GM12878 (cell line): ENCODE measurements around the gene ZYG11B. TPM values are rescaled to one million over a fixed set of nuclear protein-coding genes. Genes with fewer than 3 reads are reported as not detected.

Experiments
- ATAC-seq: fragments of 200-7000 bp; cut with Tn5 transposase; 3 replicates; pipeline ENCODE4 v1.9.1; 2020; ENCODE audit warnings: mild to moderate bottlenecking, moderate library complexity
- BruUV-seq: library from RNA; stranded (reverse); fragments of 400-500 nt; replicated peaks from 2 replicates; lab custom pipeline; 2021; lab: Mats Ljungman, UMichigan
- CTCF ChIA-PET: fragments of 300-600 bp; sonication (Branson Sonifier 250); formaldehyde crosslinking; extraction: SDS; loops from one replicate; lab custom pipeline; 2021; ENCODE audit warnings: inconsistent platforms; lab: Yijun Ruan, JAX
- POLR2A ChIA-PET: fragments of 350-600 bp; formaldehyde crosslinking; extraction: SDS; loops from one replicate; lab custom pipeline; 2021; ENCODE audit warnings: inconsistent platforms; lab: Charles Lee
- RAD21 ChIA-PET: fragments of 300-600 bp; sonication (Branson Sonifier 250); formaldehyde crosslinking; loops from one replicate; lab custom pipeline; 2023; ENCODE audit warnings: antibody characterized with exemption; ENCODE audit not compliant: unreplicated experiment; lab: Charles Lee
- SMC1A ChIA-PET: fragments of 300-600 bp; sonication (Branson Sonifier 250); formaldehyde crosslinking; loops from one replicate; lab custom pipeline; 2023; ENCODE audit not compliant: unreplicated experiment, uncharacterized antibody; lab: Charles Lee
- DNase-seq: peaks from one replicate; pipeline ENCODE4 v3.0.0-alpha.2; 2011; ENCODE audit warnings: low read depth, low spot score
- FAIRE-seq: peaks from 3 replicates; lab custom pipeline; 2011; peaks lifted over from hg19 to GRCh38; lab: Jason Lieb, UNC
- H2AFZ ChIP-seq: 2 replicates; pipeline ENCODE4 v1.6.0; 2011; ENCODE audit warnings: low read depth, low read length, control low read depth; ENCODE audit not compliant: control insufficient read depth
- H3K27ac ChIP-seq: 2 replicates; pipeline ENCODE4 v1.5.1; 2011; ENCODE audit warnings: control low read depth; ENCODE audit not compliant: control insufficient read depth, insufficient read depth
- H3K27me3 ChIP-seq, 2 experiments: replicated peaks in 1 of 2; 2 replicates each; pipeline versions ENCODE4 v1.6.0 to v1.6.1; 2011; ENCODE audit warnings: low read length in 1 of 2; ENCODE audit not compliant: control insufficient read depth in 2 of 2, insufficient read depth in 2 of 2
- H3K36me3 ChIP-seq, 2 experiments: 2 replicates each; pipeline ENCODE4 v1.5.1; 2011; ENCODE audit warnings: low read length in 1 of 2; ENCODE audit not compliant: control insufficient read depth in 2 of 2, insufficient read depth in 2 of 2
- H3K4me1 ChIP-seq: 2 replicates; pipeline ENCODE4 v1.6.1; 2011; ENCODE audit warnings: mild to moderate bottlenecking, low read length, moderate library complexity, mixed read lengths; ENCODE audit not compliant: control insufficient read depth, insufficient read depth
- H3K4me2 ChIP-seq: 2 replicates; pipeline ENCODE4 v1.6.0; 2011; ENCODE audit warnings: control low read depth; ENCODE audit not compliant: control insufficient read depth, insufficient read depth
- H3K4me3 ChIP-seq: fragments of 200-600 bp; sonication (generic); 2 replicates; pipeline ENCODE4 v1.5.1; 2016
- H3K79me2 ChIP-seq: 2 replicates; pipeline ENCODE4 v1.6.0; 2011; ENCODE audit warnings: low read length; ENCODE audit not compliant: control insufficient read depth, insufficient read depth
- H3K9ac ChIP-seq: 2 replicates; pipeline ENCODE4 v1.8.0; 2011; ENCODE audit warnings: low read length, control low read depth, mixed read lengths; ENCODE audit not compliant: control insufficient read depth, insufficient read depth
- H3K9me3 ChIP-seq: replicated peaks from 3 replicates; pipeline ENCODE4 v1.5.1; 2011; ENCODE audit warnings: mild to moderate bottlenecking, low read length; ENCODE audit not compliant: control insufficient read depth, insufficient read depth
- H4K20me1 ChIP-seq: 2 replicates; pipeline ENCODE4 v1.6.0; 2011; ENCODE audit not compliant: control insufficient read depth, insufficient read depth
- ATF7 ChIP-seq: fragments of 450-650 bp; IDR thresholded peaks from 2 replicates; pipeline ENCODE4 v1.6.1; 2016; ENCODE audit warnings: low read depth, mild to moderate bottlenecking
- CTCF ChIP-seq, 3 experiments: IDR thresholded peaks in 2 of 3; conservative IDR thresholded peaks in 1 of 3; 2 replicates each; pipeline ENCODE4 v1.5.1; 2011; ENCODE audit warnings: low read depth in 3 of 3, low read length in 3 of 3, mild to moderate bottlenecking in 3 of 3, control low read depth in 2 of 3, moderate library complexity in 2 of 3, inconsistent platforms in 1 of 3, mixed read lengths in 1 of 3; ENCODE audit not compliant: control insufficient read depth in 2 of 3, insufficient read depth in 1 of 3; ENCODE audit errors: extremely low read depth in 1 of 3
- IRF3 ChIP-seq: fragments of 450-650 bp; IDR thresholded peaks from 2 replicates; pipeline ENCODE4 v1.6.1; 2014; ENCODE audit warnings: mild to moderate bottlenecking
- MYC ChIP-seq: IDR thresholded peaks from 2 replicates; pipeline ENCODE4 v1.6.1; 2011; ENCODE audit warnings: mild to moderate bottlenecking, low read length, moderate library complexity, inconsistent platforms; ENCODE audit not compliant: insufficient read depth, insufficient replicate concordance, insufficient read length, severe bottlenecking
- PML ChIP-seq: IDR thresholded peaks from 2 replicates; pipeline ENCODE4 v1.6.1; 2012; ENCODE audit warnings: low read length, inconsistent platforms
- SIN3A ChIP-seq: IDR thresholded peaks from 2 replicates; pipeline ENCODE4 v1.6.1; 2012; ENCODE audit warnings: low read depth, low read length, improper control_type of control experiment
- SIX5 ChIP-seq: IDR thresholded peaks from 2 replicates; pipeline ENCODE4 v1.6.1; 2011; ENCODE audit warnings: mild to moderate bottlenecking, low read depth, low read length, moderate library complexity; ENCODE audit not compliant: severe bottlenecking
- SMARCA5 ChIP-seq: fragments of 450-650 bp; IDR thresholded peaks from 2 replicates; pipeline ENCODE4 v1.6.1; 2017; ENCODE audit warnings: mild to moderate bottlenecking
- SMC3 ChIP-seq: IDR thresholded peaks from 2 replicates; pipeline ENCODE4 v1.6.1; 2011; ENCODE audit warnings: low read length, improper control_type of control experiment, borderline replicate concordance
- SUPT20H ChIP-seq: IDR thresholded peaks from 2 replicates; pipeline ENCODE4 v1.6.1; 2011; ENCODE audit warnings: low read depth, mild to moderate bottlenecking, low read length, moderate library complexity, borderline replicate concordance; ENCODE audit not compliant: control insufficient read depth
- TCF3 ChIP-seq: IDR thresholded peaks from 2 replicates; pipeline ENCODE4 v1.6.1; 2012; ENCODE audit warnings: low read depth, mild to moderate bottlenecking, low read length, borderline replicate concordance; ENCODE audit not compliant: insufficient read depth
- YBX1 ChIP-seq: fragments of 450-650 bp; IDR thresholded peaks from 2 replicates; pipeline ENCODE4 v1.6.1; 2016; ENCODE audit warnings: antibody characterized with exemption
- WGBS: methylation state at CpG from one replicate; pipeline ENCODE4 v1.1.6; 2016; ENCODE audit warnings: low lambda C conversion rate; ENCODE audit not compliant: insufficient replicate concordance, insufficient coverage; ENCODE audit errors: missing lambda C conversion rate; 5-methylcytosine and 5-hydroxymethylcytosine counted together
- in situ Hi-C: fragments of 300-500 bp; cut with MboI; formaldehyde crosslinking; loops from 9 replicates; pipeline ENCODE4 v1.14.3; 2018; ENCODE audit warnings: mixed read lengths
- intact Hi-C: fragments of 100-400 bp; cut with micrococcal nuclease; formaldehyde crosslinking; loops from one replicate; pipeline ENCODE4 v1.14.2; 2022; ENCODE audit not compliant: unreplicated experiment
- polyA plus RNA-seq, 11 experiments: library from polyadenylated mRNA; depleted of rRNA in 4 of 11; unstranded in 6 of 11; stranded (reverse) in 5 of 11; fragments of >200 nt; fragmentation: Nextera tagmentation in 4 of 11; fragmentation: Illumina TruSeq in 1 of 11; extraction: Ambion mirVana in 4 of 11; extraction: Trizol in 1 of 11; gene quantifications; 1 replicate in 1 of 11; 2 replicates in 10 of 11; pipeline versions ENCODE4 v1.2.1 to v1.2.3, GENCODE V29; 2011 to 2016; ENCODE audit warnings: inconsistent platforms in 2 of 11, missing spikeins in 2 of 11, low read depth in 1 of 11
- total RNA-seq, 4 experiments: library from RNA; depleted of rRNA in 3 of 4; stranded (reverse); fragments of >200 nt in 3 of 4; fragmentation: Illumina TruSeq in 1 of 4; extraction: Trizol in 1 of 4; gene quantifications; 2 replicates each; pipeline versions ENCODE4 v1.2.1 to v1.2.3, GENCODE V29; 2013 to 2021
- TF ChIP-seq, protein P1 (sequence below): IDR thresholded peaks from 2 replicates; pipeline ENCODE4 v1.6.1; 2011; ENCODE audit warnings: mild to moderate bottlenecking, low read depth, low read length, moderate library complexity; ENCODE audit not compliant: insufficient replicate concordance

The ZYG11B gene
- total and polyA plus RNA-seq, 10 of the 15 experiments (the other 5 are each of a cell fraction or from before 2014, with no cell fraction given): 1.8 to 8.5 (median 5.3) TPM

DNA sequence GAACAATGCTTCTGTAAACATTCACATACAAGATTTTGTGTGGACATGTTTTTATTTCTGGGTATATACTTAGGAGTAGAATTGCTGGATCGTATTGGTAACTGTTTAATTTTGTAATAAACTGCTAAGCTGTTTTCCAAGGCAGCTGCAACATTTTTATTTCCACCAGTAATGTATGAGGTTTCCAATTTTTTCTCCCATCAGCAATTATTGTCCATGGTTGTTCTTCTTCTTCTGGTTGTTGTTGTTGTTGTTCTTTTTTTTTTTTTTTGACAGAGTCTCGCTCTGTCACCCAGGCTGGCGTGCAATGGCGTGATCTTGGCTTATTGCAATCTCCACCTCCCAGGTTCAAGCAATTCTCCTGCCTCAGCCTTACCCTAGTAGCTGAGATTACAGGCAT is 26.9 kb downstream of the ZYG11B start:
- TF ChIP-seq YBX1: no peak
- no peak overlapping the region for H3K27ac ChIP-seq
- H3K79me2 ChIP-seq: no peaks in the 10 kb centered on the region
- no peak for DNase-seq
- H3K4me1 ChIP-seq: no peaks in the 10 kb centered on the region
- BruUV-seq: no TSS peak
- in situ Hi-C loops: no loop called here
- no peaks in the 10 kb centered on the region for H3K27me3 ChIP-seq
- no peak overlapping the region for H3K4me3 ChIP-seq
- whole genome bisulfite sequencing: 100% methylated on average over 3 of the region's 4 CpGs
- intact Hi-C loops: no loop called here
- no peak overlapping the region for H2AFZ ChIP-seq
- H4K20me1 ChIP-seq: no peaks in the 10 kb centered on the region
- H3K9me3 ChIP-seq: no peaks in the 10 kb centered on the region
- no peaks in the 10 kb centered on the region; a peak in 1 of 4 replicates for H3K36me3 ChIP-seq
- H3K4me2 ChIP-seq: no peak overlapping the region
- CTCF ChIA-PET: no interaction called here
- SMC1A ChIA-PET: interaction anchor here (0.6 kb wide), 1 partner anchor 450 kb away, joined by 3 read pairs; no protein-coding TSS in a partner anchor
- no peak for ATAC-seq
- no peak overlapping the region for H3K9ac ChIP-seq
- no peak for FAIRE-seq
- POLR2A ChIA-PET: no interaction called here
- RAD21 ChIA-PET: no interaction called here

DNA sequence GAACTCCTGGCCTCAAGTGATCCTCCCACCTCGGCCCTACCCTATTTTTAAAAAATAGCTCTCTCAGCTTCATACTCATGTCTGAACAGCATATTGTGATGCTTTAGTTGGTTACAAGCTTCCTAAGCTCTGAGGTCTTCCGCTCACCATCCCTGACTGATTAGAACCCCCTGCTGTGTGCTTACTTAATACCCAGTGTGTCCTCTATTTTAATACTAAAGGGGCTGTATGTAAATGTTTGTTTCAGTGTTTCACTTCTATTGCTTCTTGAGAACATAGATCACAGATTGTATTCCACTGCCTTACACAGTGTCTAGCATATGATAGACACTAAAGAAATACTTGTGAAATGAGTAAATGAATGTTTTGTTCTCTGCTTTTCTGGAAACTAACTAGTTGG is 29.8 kb downstream of the ZYG11B start:
- FAIRE-seq (no peak), DNase-seq (no peak), ATAC-seq (no peak)
- POLR2A ChIA-PET: no interaction called here
- H3K9me3 ChIP-seq: no peaks in the 10 kb centered on the region
- H3K36me3 ChIP-seq: no peaks in the 10 kb centered on the region; a peak in 1 of 4 replicates
- RAD21 ChIA-PET: no interaction called here
- H2AFZ ChIP-seq: no peak overlapping the region
- SMC1A ChIA-PET: interaction anchor here (1.1 kb wide), 1 partner anchor 46 kb away, joined by 3 read pairs; no protein-coding TSS in a partner anchor
- H3K4me2 ChIP-seq: no peak overlapping the region
- intact Hi-C loops: no loop called here
- no peak overlapping the region for H3K27ac ChIP-seq
- no TSS peak for BruUV-seq
- no peaks in the 10 kb centered on the region for H4K20me1 ChIP-seq
- H3K79me2 ChIP-seq: no peaks in the 10 kb centered on the region
- H3K4me3 ChIP-seq: no peak overlapping the region
- no peaks in the 10 kb centered on the region for H3K4me1 ChIP-seq
- 97% methylated on average over 2 of the region's 2 CpGs for WGBS
- in situ Hi-C loops: no loop called here
- CTCF ChIA-PET: no interaction called here
- no peaks in the 10 kb centered on the region for H3K27me3 ChIP-seq
- no peak overlapping the region for H3K9ac ChIP-seq
- TF ChIP-seq SIX5 (no peak), SUPT20H (no peak), SMC3 (no peak), PML (no peak), SMARCA5 (no peak), SIN3A (no peak), ATF7 (no peak), MYC (no peak), CTCF (IDR thresholded peaks at IDR 0.05 in 2 of 3, conservative IDR thresholded peaks at IDR 0.05 in 1 of 3; ENCODE audit: control insufficient read depth in 2 of 3, extremely low read depth in 1 of 3, insufficient read depth in 1 of 3, low read depth in 3 of 3, low read length in 3 of 3) (no peak), TCF3 (no peak), IRF3 (no peak)
- TF ChIP-seq, protein P1, sequence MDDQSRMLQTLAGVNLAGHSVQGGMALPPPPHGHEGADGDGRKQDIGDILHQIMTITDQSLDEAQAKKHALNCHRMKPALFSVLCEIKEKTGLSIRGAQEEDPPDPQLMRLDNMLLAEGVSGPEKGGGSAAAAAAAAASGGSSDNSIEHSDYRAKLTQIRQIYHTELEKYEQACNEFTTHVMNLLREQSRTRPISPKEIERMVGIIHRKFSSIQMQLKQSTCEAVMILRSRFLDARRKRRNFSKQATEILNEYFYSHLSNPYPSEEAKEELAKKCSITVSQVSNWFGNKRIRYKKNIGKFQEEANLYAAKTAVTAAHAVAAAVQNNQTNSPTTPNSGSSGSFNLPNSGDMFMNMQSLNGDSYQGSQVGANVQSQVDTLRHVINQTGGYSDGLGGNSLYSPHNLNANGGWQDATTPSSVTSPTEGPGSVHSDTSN: no peak
